HL-60 (cell line): ENCODE measurements around the gene PLCG1.

Experiments
- DNase-seq, 2 experiments: peaks; one replicate each; pipeline ENCODE4 v3.0.0-alpha.2; 2010 to 2020; ENCODE audit warnings: low read depth in 1 of 2, low spot score in 1 of 2
- H3K27ac ChIP-seq: fragments of 250-450 bp; sonication (Bioruptor Pico); replicated peaks from 2 replicates; pipeline ENCODE4 v1.5.1; 2020; ENCODE audit warnings: mild to moderate bottlenecking, moderate library complexity
- H3K27me3 ChIP-seq: fragments of 250-450 bp; sonication (Bioruptor Pico); 2 replicates; pipeline ENCODE4 v1.5.1; 2021; ENCODE audit warnings: mild to moderate bottlenecking, moderate library complexity; ENCODE audit not compliant: insufficient read depth, poor library complexity, severe bottlenecking
- H3K4me3 ChIP-seq: replicated peaks from 2 replicates; pipeline ENCODE4 v1.5.1; 2011; ENCODE audit warnings: mild to moderate bottlenecking, control low read depth, low read length; ENCODE audit not compliant: insufficient read depth
- GABPA ChIP-seq: IDR thresholded peaks from 2 replicates; pipeline ENCODE4 v1.6.1; 2012; ENCODE audit warnings: low read depth
- POLR2AphosphoS5 ChIP-seq: IDR thresholded peaks from 2 replicates; pipeline ENCODE4 v1.6.1; 2012; ENCODE audit warnings: low read depth
- SPI1 ChIP-seq: IDR thresholded peaks from 2 replicates; pipeline ENCODE4 v1.6.1; 2012; ENCODE audit warnings: low read depth, mild to moderate bottlenecking, borderline replicate concordance
- TF ChIP-seq, protein P1 (sequence below): IDR thresholded peaks from 2 replicates; pipeline ENCODE4 v1.6.1; 2012; ENCODE audit warnings: low read depth; ENCODE audit not compliant: insufficient replicate concordance
- TF ChIP-seq, protein P2 (sequence below): IDR thresholded peaks from one replicate; pipeline ENCODE4 v1.5.1; 2011; ENCODE audit warnings: low read length, control low read depth, inconsistent platforms; ENCODE audit not compliant: insufficient read depth

The PLCG1 gene

DNA sequence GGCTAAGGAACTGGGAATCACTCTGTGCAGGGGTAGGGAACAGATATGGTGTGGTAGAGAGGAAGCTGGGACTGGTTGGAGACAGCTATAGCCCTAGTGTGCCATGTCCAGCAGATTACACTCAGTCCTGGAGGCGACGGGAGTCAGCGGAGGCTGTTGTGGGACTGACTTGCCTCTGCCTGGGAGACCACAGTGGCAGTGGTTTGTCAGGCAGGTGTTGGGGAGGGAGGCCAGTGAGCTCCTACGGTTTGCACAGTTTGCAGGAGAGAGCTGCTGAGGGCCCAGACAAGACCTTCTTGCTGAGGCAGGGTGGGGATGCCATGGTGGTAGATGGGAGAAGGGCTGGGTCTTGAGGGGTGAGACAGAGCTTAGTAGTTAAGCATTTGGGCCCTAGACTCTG, 4.9 kb downstream of the PLCG1 start:
- no peak overlapping the region for H3K4me3 ChIP-seq
- H3K27me3 ChIP-seq = peaks cover 6% of the 10 kb centered on the region
- TF ChIP-seq, protein P1, sequence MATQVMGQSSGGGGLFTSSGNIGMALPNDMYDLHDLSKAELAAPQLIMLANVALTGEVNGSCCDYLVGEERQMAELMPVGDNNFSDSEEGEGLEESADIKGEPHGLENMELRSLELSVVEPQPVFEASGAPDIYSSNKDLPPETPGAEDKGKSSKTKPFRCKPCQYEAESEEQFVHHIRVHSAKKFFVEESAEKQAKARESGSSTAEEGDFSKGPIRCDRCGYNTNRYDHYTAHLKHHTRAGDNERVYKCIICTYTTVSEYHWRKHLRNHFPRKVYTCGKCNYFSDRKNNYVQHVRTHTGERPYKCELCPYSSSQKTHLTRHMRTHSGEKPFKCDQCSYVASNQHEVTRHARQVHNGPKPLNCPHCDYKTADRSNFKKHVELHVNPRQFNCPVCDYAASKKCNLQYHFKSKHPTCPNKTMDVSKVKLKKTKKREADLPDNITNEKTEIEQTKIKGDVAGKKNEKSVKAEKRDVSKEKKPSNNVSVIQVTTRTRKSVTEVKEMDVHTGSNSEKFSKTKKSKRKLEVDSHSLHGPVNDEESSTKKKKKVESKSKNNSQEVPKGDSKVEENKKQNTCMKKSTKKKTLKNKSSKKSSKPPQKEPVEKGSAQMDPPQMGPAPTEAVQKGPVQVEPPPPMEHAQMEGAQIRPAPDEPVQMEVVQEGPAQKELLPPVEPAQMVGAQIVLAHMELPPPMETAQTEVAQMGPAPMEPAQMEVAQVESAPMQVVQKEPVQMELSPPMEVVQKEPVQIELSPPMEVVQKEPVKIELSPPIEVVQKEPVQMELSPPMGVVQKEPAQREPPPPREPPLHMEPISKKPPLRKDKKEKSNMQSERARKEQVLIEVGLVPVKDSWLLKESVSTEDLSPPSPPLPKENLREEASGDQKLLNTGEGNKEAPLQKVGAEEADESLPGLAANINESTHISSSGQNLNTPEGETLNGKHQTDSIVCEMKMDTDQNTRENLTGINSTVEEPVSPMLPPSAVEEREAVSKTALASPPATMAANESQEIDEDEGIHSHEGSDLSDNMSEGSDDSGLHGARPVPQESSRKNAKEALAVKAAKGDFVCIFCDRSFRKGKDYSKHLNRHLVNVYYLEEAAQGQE = no peak
- TF ChIP-seq, protein P2, sequence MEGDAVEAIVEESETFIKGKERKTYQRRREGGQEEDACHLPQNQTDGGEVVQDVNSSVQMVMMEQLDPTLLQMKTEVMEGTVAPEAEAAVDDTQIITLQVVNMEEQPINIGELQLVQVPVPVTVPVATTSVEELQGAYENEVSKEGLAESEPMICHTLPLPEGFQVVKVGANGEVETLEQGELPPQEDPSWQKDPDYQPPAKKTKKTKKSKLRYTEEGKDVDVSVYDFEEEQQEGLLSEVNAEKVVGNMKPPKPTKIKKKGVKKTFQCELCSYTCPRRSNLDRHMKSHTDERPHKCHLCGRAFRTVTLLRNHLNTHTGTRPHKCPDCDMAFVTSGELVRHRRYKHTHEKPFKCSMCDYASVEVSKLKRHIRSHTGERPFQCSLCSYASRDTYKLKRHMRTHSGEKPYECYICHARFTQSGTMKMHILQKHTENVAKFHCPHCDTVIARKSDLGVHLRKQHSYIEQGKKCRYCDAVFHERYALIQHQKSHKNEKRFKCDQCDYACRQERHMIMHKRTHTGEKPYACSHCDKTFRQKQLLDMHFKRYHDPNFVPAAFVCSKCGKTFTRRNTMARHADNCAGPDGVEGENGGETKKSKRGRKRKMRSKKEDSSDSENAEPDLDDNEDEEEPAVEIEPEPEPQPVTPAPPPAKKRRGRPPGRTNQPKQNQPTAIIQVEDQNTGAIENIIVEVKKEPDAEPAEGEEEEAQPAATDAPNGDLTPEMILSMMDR = no peak
- no peak for TF ChIP-seq SPI1
- TF ChIP-seq POLR2AphosphoS5 = no peak
- TF ChIP-seq GABPA = no peak
- H3K27ac ChIP-seq = no peak overlapping the region
- no peak for DNase-seq

DNA sequence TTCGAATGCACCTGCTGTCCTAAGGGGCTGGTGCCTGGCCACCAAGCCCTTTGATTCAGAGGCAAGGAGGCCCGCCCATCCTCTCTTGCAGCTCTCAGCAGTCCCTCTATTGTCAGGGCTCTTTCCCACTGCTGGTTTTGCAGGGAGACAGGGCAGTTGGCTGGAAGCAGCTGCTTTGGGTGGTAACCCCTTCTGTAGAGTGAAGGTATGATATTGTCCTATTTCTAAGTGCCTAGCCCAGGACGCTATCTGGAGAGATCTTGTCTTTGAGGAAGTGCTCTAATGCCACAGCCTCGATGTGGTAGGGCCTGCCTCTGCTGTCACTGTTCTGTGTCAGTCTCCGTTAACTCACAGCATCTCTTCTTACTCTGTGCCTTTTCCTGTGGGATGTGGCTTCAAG, 5.6 kb downstream of the PLCG1 start:
- DNase-seq = peak in 1 of 2 experiments; percentile 43
- Histone ChIP-seq H3K4me3 (no peak overlapping the region), H3K27ac (no peak overlapping the region), H3K27me3 (peaks cover 3% of the 10 kb centered on the region)
- peak; percentile 87 for TF ChIP-seq SPI1
- TF ChIP-seq, protein P2 = no peak

DNA sequence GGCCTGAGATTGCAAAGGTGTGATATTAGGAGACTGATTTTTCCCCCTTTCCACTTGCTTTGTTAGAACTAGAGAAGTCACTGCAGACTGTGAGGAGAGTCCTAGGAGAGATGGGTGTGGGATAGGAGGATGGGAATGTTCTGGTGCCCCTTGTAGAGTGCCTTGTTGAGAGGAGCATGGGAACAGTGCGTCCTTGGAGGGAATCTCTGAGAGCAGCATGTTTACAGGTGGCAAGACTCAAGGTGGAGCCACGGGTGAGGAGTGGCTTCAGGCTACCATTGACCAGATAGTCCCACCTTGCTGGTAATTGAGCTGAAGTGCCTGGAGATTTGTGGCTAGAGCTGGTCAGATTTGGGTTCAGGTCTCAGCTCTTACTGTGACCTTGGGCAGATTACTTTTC, 6.0 kb downstream of the PLCG1 start:
- Histone ChIP-seq H3K27ac (no peak overlapping the region), H3K27me3 (no peaks in the 10 kb centered on the region), H3K4me3 (no peak overlapping the region)
- no peak for DNase-seq
- TF ChIP-seq POLR2AphosphoS5 (no peak), SPI1 (no peak), GABPA (no peak)
- TF ChIP-seq, protein P1 = no peak
- TF ChIP-seq, protein P2 = no peak

DNA sequence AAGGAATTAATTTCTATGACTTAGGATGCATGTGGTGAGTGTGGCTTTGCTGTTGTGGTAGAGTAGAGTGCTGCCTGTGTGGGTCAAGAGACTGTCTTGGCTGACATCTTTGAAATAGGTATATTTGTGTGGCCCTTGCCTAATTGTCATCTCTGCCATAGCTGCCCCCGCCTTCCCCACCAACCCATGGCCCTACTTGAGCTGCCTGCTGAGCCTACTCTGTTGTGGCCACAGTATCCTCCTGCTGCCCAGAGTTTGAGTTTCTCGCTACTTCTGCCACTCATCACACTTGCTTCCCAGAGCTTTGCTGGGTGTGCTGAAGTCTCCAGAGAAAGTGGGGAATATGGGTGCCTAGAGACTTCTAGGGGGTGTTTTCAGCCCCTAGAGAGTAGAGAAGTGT, 8.0 kb downstream of the PLCG1 start:
- Histone ChIP-seq H3K27ac (no peak overlapping the region), H3K4me3 (no peak overlapping the region), H3K27me3 (no peaks in the 10 kb centered on the region)
- TF ChIP-seq POLR2AphosphoS5 (no peak), GABPA (no peak), SPI1 (no peak)
- TF ChIP-seq, protein P1 = no peak
- TF ChIP-seq, protein P2 = no peak
- DNase-seq = no peak
